Activated T-cell treated with anti-CD3 and anti-CD28 coated beads for 48 hours (primary cell): Measurements from ENCODE around the gene AMY1A.
"Not testable (repeated sequence)": the region's sequence is repeated elsewhere in the genome, so short reads cannot be mapped to it uniquely, and the experiment has no call there.

Experiments used
- DNase-seq: peaks from one replicate; pipeline ENCODE4 v3.0.0-alpha.2; 2020; ENCODE audit warnings: low read depth

The AMY1A gene

GRCh38 chr1:103655460-103655859 lies at the start of gene AMY1A:
Gene AMY1A (plus strand): TSS chr1:103655760. CDS start chr1:103656331, 571 bp downstream.
- not testable (repeated sequence) for DNase-seq

GRCh38 chr1:103616362-103616761 lies 39.2 kb upstream of the AMY1A start:
- DNase-seq = no peak

- not testable (repeated sequence) for DNase-seq
These were observed 38.5 kb upstream of the AMY1A start, which contains the start of gene AMY2A for GRCh38 chr1:103616994-103617477. Gene AMY2A (plus strand): TSS chr1:103617427. CDS start chr1:103617441, 14 bp downstream.

- not testable (repeated sequence) for DNase-seq
These were observed 28.1 kb upstream of the AMY1A start for GRCh38 chr1:103627436-103627835.

- not testable (repeated sequence) for DNase-seq
These were observed 14.4 kb upstream of the AMY1A start for GRCh38 chr1:103641194-103641593.

- not testable (repeated sequence) for DNase-seq
These were observed 11.7 kb upstream of the AMY1A start for GRCh38 chr1:103643908-103644307.

GRCh38 chr1:103650305-103650704 lies 5.3 kb upstream of the AMY1A start:
- DNase-seq = not testable (repeated sequence)

- DNase-seq = not testable (repeated sequence)
These were observed 4.7 kb upstream of the AMY1A start for GRCh38 chr1:103650889-103651288.

GRCh38 chr1:103654133-103654532 lies 1.4 kb upstream of the AMY1A start:
- not testable (repeated sequence) for DNase-seq

- DNase-seq = not testable (repeated sequence)
These were observed 20.8 kb downstream of the AMY1A start for GRCh38 chr1:103676335-103676734.

GRCh38 chr1:103696110-103696509 lies 40.5 kb downstream of the AMY1A start, which contains the start of gene AMY1B:
Gene AMY1B (minus strand): TSS chr1:103696210. CDS start chr1:103695639, 571 bp downstream.
- not testable (repeated sequence) for DNase-seq

- DNase-seq = not testable (repeated sequence)
These were observed 41.9 kb downstream of the AMY1A start for GRCh38 chr1:103697430-103697829.

- not testable (repeated sequence) for DNase-seq
These were observed 45.1 kb downstream of the AMY1A start for GRCh38 chr1:103700669-103701068.

- not testable (repeated sequence) for DNase-seq
These were observed 45.7 kb downstream of the AMY1A start for GRCh38 chr1:103701256-103701655.

- DNase-seq = not testable (repeated sequence)
These were observed 52.1 kb downstream of the AMY1A start for GRCh38 chr1:103707670-103708069.

- DNase-seq = not testable (repeated sequence)
These were observed 54.8 kb downstream of the AMY1A start for GRCh38 chr1:103710381-103710780.
